Fibroblast of lung (primary cell): Measurements from ENCODE around the gene P2RX6.

Source experiments
- CTCF ChIP-seq, 2 donors: IDR thresholded peaks in 1 of 2; conservative IDR thresholded peaks in 1 of 2; 1 replicate in 1 of 2; 2 replicates in 1 of 2; pipeline ENCODE4 v1.5.1; 2011 to 2012; ENCODE audit warnings: low read length in 2 of 2, control low read depth in 1 of 2, inconsistent platforms in 1 of 2, low read depth in 1 of 2, mild to moderate bottlenecking in 1 of 2
- EZH2 ChIP-seq: IDR thresholded peaks from 2 replicates; pipeline ENCODE4 v1.5.1; 2012; ENCODE audit warnings: low read length, control low read depth, mild to moderate bottlenecking; ENCODE audit errors: missing control alignments

- TF ChIP-seq CTCF (conservative IDR thresholded peaks at IDR 0.05 in 1 of 2, IDR thresholded peaks at IDR 0.05 in 1 of 2; ENCODE audit: low read depth in 1 of 2, low read length in 2 of 2) (no peak), EZH2 (no peak)
These were observed 52.3 kb downstream of the P2RX6 start for GRCh38 chr22:21067075-21067900.
